ENCODE measurements around the gene ORC2. TPM values are rescaled to one million over a fixed set of nuclear protein-coding genes. Genes with fewer than 3 reads are reported as not detected.

The ORC2 gene
- total RNA-seq, 1 experiment from 2014 or later, result 38.5 TPM

- peak within 1 kb of the TSS; percentile 73 for H3K4me2 ChIP-seq (ENCODE audit: low read depth, low read length, poor library complexity, severe bottlenecking)
- no peaks in the 10 kb centered on the region for H3K9me3 ChIP-seq (ENCODE audit: low read length)
- no peaks in the 10 kb centered on the region for H3K27me3 ChIP-seq (ENCODE audit: low read length)
- peaks cover 11% of the 10 kb centered on the region; the same call in 1 of the 2 replicates for H4K20me1 ChIP-seq (ENCODE audit: insufficient read depth, low read depth, low read length)
- peaks cover 50% of the 10 kb centered on the region for H3K79me2 ChIP-seq (ENCODE audit: low read length)
- 0 out of 2 replicates have a peak within 1 kb of the TSS, but pooled peaks have one; percentile 25 for H2AFZ ChIP-seq (ENCODE audit: low read length)
- H3K27ac ChIP-seq (ENCODE audit: low read length), result peak within 1 kb of the TSS; percentile 80
- H3K9ac ChIP-seq (ENCODE audit: low read length), result peak within 1 kb of the TSS; percentile 90
- DNase-seq, result peak; percentile 97
- H3K36me3 ChIP-seq (ENCODE audit: insufficient read depth, low read length), result peaks cover 25% of the 10 kb centered on the region; the same call in 1 of the 2 replicates
- H3K4me1 ChIP-seq (ENCODE audit: low read length), result peaks cover 23% of the 10 kb centered on the region
- peak within 1 kb of the TSS; percentile 76 for H3K4me3 ChIP-seq (ENCODE audit: low read length)
- no peaks in the 10 kb centered on the region for H3K9me2 ChIP-seq (replicated peaks; ENCODE audit: insufficient read depth, low read length)
Measured at GRCh38 chr2:200864176-200865034, 99.1 kb downstream of the ORC2 start, which contains the start of gene CLK1. Gene CLK1, minus strand, starts transcription at chr2:200864658. Its CDS starts 2,796 bp downstream, at chr2:200861862.

GRCh38 chr2:200863782-200864175 lies 99.7 kb downstream of the ORC2 start:
- Histone ChIP-seq H3K27ac (ENCODE audit: low read length) (peak overlapping the region; percentile 80), H4K20me1 (ENCODE audit: insufficient read depth, low read depth, low read length) (peaks cover 11% of the 10 kb centered on the region; the same call in 1 of the 2 replicates), H2AFZ (ENCODE audit: low read length) (0 out of 2 replicates have a peak overlapping the region, but pooled peaks have one; percentile 25)

DNA sequence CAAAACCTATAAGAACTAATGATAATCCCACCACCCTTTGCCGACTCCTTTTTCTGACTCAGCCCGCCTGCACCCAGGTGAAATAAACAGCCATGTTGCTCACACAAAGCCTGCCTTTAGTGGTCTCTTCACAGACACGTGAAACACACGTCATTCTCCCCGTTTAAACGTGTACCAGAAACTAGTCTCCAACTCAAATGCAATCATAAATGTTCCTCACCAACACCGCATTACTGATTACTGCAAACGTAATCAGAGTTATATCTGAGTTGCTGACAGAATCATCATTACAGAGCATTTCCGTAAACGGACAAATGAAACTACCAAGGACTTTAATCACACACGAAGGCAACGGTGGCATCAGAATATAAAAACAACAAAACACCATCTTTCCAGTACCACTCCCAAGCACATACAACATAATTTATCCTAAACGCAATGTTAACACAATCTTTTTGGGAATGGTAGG lies 100.9 kb downstream of the ORC2 start:
- peaks cover 23% of the 10 kb centered on the region for H3K4me1 ChIP-seq (ENCODE audit: low read length)

More at GRCh38 chr2:200863782-200864175, 99.7 kb downstream of the ORC2 start:
- peaks cover 56% of the 10 kb centered on the region for H3K79me2 ChIP-seq (ENCODE audit: low read length)
- no peaks in the 10 kb centered on the region for H3K9me2 ChIP-seq (replicated peaks; ENCODE audit: insufficient read depth, low read length)
- H3K36me3 ChIP-seq (ENCODE audit: insufficient read depth, low read length), result peaks cover 31% of the 10 kb centered on the region
- peak overlapping the region; percentile 90 for H3K9ac ChIP-seq (ENCODE audit: low read length)
- peak; percentile 66 for DNase-seq
- peak overlapping the region; percentile 76 for H3K4me3 ChIP-seq (ENCODE audit: low read length)
- peak overlapping the region; percentile 73 for H3K4me2 ChIP-seq (ENCODE audit: low read depth, low read length, poor library complexity, severe bottlenecking)
- H3K27me3 ChIP-seq (ENCODE audit: low read length), result no peaks in the 10 kb centered on the region
- no peaks in the 10 kb centered on the region for H3K9me3 ChIP-seq (ENCODE audit: low read length)
- peaks cover 23% of the 10 kb centered on the region for H3K4me1 ChIP-seq (ENCODE audit: low read length)

GRCh38 chr2:200861617-200862155 lies 101.8 kb downstream of the ORC2 start:
- Histone ChIP-seq H3K9me3 (ENCODE audit: low read length) (no peaks in the 10 kb centered on the region), H3K27ac (ENCODE audit: low read length) (peak overlapping the region; percentile 41; the same call in 1 of the 2 replicates), H3K9me2 (replicated peaks; ENCODE audit: insufficient read depth, low read length) (no peaks in the 10 kb centered on the region), H2AFZ (ENCODE audit: low read length) (no peak overlapping the region), H3K79me2 (ENCODE audit: low read length) (peaks cover 73% of the 10 kb centered on the region), H4K20me1 (ENCODE audit: insufficient read depth, low read depth, low read length) (peaks cover 11% of the 10 kb centered on the region; the same call in 1 of the 2 replicates), H3K4me2 (ENCODE audit: low read depth, low read length, poor library complexity, severe bottlenecking) (peak overlapping the region; percentile 73), H3K36me3 (ENCODE audit: insufficient read depth, low read length) (peaks cover 52% of the 10 kb centered on the region), H3K4me3 (ENCODE audit: low read length) (peak overlapping the region; percentile 76), H3K4me1 (ENCODE audit: low read length) (peaks cover 23% of the 10 kb centered on the region), H3K9ac (ENCODE audit: low read length) (peak overlapping the region; percentile 90), H3K27me3 (ENCODE audit: low read length) (no peaks in the 10 kb centered on the region)
- DNase-seq, result no peak

More for the DNA sequence above, 100.9 kb downstream of the ORC2 start:
- Histone ChIP-seq H3K27me3 (ENCODE audit: low read length) (no peaks in the 10 kb centered on the region), H3K9ac (ENCODE audit: low read length) (peak overlapping the region; percentile 90), H3K4me2 (ENCODE audit: low read depth, low read length, poor library complexity, severe bottlenecking) (peak overlapping the region; percentile 73), H3K36me3 (ENCODE audit: insufficient read depth, low read length) (peaks cover 43% of the 10 kb centered on the region), H3K4me3 (ENCODE audit: low read length) (peak overlapping the region; percentile 76), H3K9me2 (replicated peaks; ENCODE audit: insufficient read depth, low read length) (no peaks in the 10 kb centered on the region), H3K27ac (ENCODE audit: low read length) (peak overlapping the region; percentile 80; the same call in 1 of the 2 replicates), H2AFZ (ENCODE audit: low read length) (no peak overlapping the region), H3K79me2 (ENCODE audit: low read length) (peaks cover 67% of the 10 kb centered on the region), H4K20me1 (ENCODE audit: insufficient read depth, low read depth, low read length) (peaks cover 11% of the 10 kb centered on the region; the same call in 1 of the 2 replicates), H3K9me3 (ENCODE audit: low read length) (no peaks in the 10 kb centered on the region)
- DNase-seq, result peak; percentile 60

- Histone ChIP-seq H3K9ac (ENCODE audit: low read length) (no peak overlapping the region), H3K9me2 (replicated peaks; ENCODE audit: insufficient read depth, low read length) (no peaks in the 10 kb centered on the region), H3K9me3 (ENCODE audit: low read length) (no peaks in the 10 kb centered on the region), H3K4me3 (ENCODE audit: low read length) (no peak overlapping the region), H3K4me1 (ENCODE audit: low read length) (peaks cover 23% of the 10 kb centered on the region), H3K27ac (ENCODE audit: low read length) (no peak overlapping the region), H3K4me2 (ENCODE audit: low read depth, low read length, poor library complexity, severe bottlenecking) (no peak overlapping the region), H2AFZ (ENCODE audit: low read length) (no peak overlapping the region), H4K20me1 (ENCODE audit: insufficient read depth, low read depth, low read length) (peaks cover 11% of the 10 kb centered on the region; the same call in 1 of the 2 replicates), H3K79me2 (ENCODE audit: low read length) (peaks cover 73% of the 10 kb centered on the region), H3K36me3 (ENCODE audit: insufficient read depth, low read length) (peaks cover 59% of the 10 kb centered on the region), H3K27me3 (ENCODE audit: low read length) (no peaks in the 10 kb centered on the region)
- DNase-seq, result no peak
Measured at GRCh38 chr2:200860092-200860795, 103.2 kb downstream of the ORC2 start.

Small RNAs within 50 kb of the gene (small RNA-seq; reads per million reads assigned to genes)
- not detected for gene RF00019
- not detected for gene RNU6-312P
- gene RNU6-762P, result not detected

Other genes with a start within 250 kb of the ORC2 start
- gene BZW1, start 151.8 kb downstream of the ORC2 start, total RNA-seq (2014; rRNA removed; shearing (Covaris generic); ENCODE audit: low replicate concordance), result 202 and 260 TPM in 2 replicates
- 54.7 and 119 TPM in 2 replicates for gene CLK1, start 99.0 kb downstream of the ORC2 start, total RNA-seq (2014; rRNA removed; shearing (Covaris generic); ENCODE audit: low replicate concordance)
- 38.2 and 96.6 TPM in 2 replicates for gene PPIL3, start 74.6 kb downstream of the ORC2 start, total RNA-seq (2014; rRNA removed; shearing (Covaris generic); ENCODE audit: low replicate concordance)
- 28.6 and 71.4 TPM in 2 replicates for gene NIF3L1, start 74.3 kb downstream of the ORC2 start, total RNA-seq (2014; rRNA removed; shearing (Covaris generic); ENCODE audit: low replicate concordance)
- 10.4 and 40.0 TPM in 2 replicates for gene HYCC2, start 108.0 kb upstream of the ORC2 start, total RNA-seq (2014; rRNA removed; shearing (Covaris generic); ENCODE audit: low replicate concordance)
- gene NDUFB3, start 108.3 kb upstream of the ORC2 start, total RNA-seq (2014; rRNA removed; shearing (Covaris generic); ENCODE audit: low replicate concordance), result 102 and 136 TPM in 2 replicates
- gene CFLAR, start 152.5 kb upstream of the ORC2 start, total RNA-seq (2014; rRNA removed; shearing (Covaris generic); ENCODE audit: low replicate concordance), result 62.6 and 63.5 TPM in 2 replicates
- gene CASP10, start 219.5 kb upstream of the ORC2 start, total RNA-seq (2014; rRNA removed; shearing (Covaris generic); ENCODE audit: low replicate concordance), result 0.48 and 5.2 TPM in 2 replicates

Data from Karpas-422 (cell line).